Left renal cortex interstitium (tissue), 4 donors: ENCODE data around the gene TBCCD1. TPM values are rescaled to one million over a fixed set of nuclear protein-coding genes. Genes with fewer than 3 reads are reported as not detected.

Source experiments
- DNase-seq, 4 donors: peaks; one replicate each; pipeline ENCODE4 v3.0.0-alpha.2; 2013; ENCODE audit warnings: low read depth in 4 of 4, low spot score in 2 of 4, missing footprints in 1 of 4
- polyA plus RNA-seq, 4 donors: library from polyadenylated mRNA; unstranded; fragments of 120-200 nt; gene quantifications; one replicate each; pipeline ENCODE4 v1.2.1, GENCODE V29; 2013; ENCODE audit not compliant: insufficient read length in 4 of 4

The TBCCD1 gene
- polyA plus RNA-seq, 4 donors, result 19.1 to 22.8 (median 21.2) TPM

DNA sequence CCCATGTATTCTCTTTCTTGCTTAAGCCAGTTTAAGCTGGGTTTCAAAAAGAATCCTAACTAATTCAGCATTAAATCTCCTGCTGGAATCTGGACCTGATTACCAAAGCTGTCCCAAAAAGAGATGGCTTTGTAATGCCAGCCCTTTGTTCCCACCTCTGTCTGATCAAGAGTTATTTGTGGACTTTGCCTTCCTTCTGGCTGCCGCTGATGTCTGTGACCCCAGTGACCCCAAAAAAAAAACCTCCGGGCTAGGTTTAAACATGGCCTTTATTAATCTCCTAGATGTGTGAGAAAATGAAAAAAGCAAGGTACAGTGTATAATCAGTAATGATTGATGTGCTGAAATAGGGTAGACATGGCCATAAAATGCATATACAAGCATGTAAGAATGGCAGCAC lies 43.7 kb downstream of the TBCCD1 start:
- no peak for DNase-seq

- no peak for DNase-seq
These were observed 44.1 kb downstream of the TBCCD1 start for GRCh38 chr3:186523022-186523421.

- no peak for DNase-seq
These were observed 45.9 kb downstream of the TBCCD1 start for GRCh38 chr3:186520957-186521842.

- no peak for DNase-seq
These were observed 46.7 kb downstream of the TBCCD1 start for GRCh38 chr3:186520431-186520830.

DNA sequence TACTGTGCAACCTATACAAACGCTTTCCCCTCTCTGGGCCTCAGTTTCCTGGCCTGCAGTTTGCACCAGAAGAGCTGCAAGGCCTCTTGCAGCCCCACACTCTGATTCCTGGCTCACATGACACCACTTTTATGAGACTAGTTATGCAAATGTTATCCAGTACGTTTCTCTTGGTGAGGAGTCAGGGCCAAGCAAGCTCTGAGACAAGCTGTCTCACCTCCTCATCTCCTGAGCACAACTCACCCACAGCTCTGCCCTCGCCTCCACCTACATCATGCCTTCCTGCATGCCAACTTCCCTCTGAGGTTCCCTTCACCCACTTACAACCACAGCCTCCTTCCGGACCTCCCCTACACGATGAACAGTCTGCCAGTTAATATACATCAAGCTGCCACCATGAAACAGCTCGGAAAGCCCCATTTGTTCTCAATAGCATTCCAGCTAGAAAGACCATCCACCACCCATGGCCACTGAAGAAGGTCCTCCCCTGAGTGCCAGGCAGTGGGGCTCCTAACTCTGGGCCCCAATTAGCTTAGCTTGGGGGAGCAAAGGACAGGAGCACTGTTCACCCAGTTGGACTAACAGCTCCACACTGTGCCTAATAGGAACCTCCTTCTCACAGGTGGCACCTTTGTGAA lies 48.0 kb downstream of the TBCCD1 start:
- DNase-seq, result no peak

DNA sequence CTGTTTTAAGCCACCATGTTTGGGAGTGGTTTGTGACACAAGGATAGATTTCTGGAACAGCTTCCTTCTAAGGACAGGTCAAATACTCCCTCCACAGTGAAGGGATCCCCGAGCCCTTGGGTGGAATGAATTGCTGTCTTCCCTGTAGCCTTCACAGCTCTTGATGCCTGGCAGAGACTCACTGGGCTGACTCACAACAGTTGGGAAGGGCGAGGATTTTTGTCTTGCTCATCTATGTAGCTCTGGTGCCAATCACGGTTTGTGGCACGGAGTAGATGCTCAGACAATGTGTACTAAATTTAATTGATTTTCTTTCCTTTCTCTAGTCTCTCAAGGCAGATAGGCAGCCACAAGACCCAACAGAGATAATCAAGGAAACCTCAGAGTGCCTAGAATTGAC lies 49.9 kb downstream of the TBCCD1 start:
- DNase-seq, result no peak

- DNase-seq, result no peak
These were observed 50.5 kb downstream of the TBCCD1 start for GRCh38 chr3:186516646-186517045.

DNA sequence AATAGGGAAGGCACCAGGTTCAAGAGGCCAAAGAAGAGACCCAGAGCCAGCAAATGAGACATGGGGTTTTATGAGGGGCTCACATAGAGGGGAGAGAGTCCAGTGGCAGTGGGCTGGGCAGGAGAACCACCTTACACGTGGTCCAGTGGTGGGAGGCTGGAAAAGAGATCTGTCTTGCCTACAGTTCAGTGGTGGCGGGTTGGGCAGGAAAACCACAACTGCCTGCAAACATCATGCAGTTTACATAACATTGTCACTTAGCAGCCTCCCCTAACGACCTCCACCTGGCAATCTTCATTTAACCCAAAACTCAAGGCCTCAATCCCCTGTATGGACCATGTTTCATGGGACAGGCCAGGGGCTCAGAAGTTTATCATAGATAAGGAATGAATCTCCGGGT lies 52.0 kb downstream of the TBCCD1 start:
- DNase-seq, result no peak

DNA sequence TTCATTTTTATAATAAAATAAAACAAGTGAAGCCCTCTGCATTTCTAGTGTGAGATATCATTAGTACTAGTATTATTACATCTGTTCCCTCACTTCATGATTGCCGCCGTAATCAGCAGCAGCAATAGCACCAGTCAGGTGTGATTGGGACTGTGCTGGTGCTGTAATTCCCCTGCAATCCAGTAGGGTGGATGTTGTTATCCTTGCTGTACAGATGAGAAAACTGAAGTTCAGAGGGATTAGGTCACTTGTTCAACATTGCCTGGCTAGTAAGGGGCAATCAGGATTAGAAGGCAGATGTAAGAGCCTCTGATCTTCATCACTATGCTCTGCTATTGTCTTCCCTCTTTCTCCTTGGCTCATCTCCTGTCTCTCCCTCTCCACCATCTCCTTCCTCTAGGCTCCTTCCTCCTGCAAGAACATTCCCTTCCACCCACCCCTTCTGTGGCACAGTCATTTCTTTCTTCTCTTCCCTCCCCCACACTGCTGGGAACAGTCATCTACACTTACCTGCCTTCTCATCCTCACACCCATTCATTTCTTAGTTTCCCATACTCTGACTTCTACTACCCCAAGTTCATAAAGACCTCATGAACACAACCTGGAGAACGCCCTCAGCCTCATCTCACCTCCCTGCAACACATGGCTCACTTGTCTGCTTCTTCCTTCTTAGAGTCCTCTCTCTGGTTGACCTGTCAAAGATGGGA lies 52.7 kb downstream of the TBCCD1 start:
- no peak for DNase-seq

GRCh38 chr3:186513386-186513785 lies 53.8 kb downstream of the TBCCD1 start:
- no peak for DNase-seq

GRCh38 chr3:186512570-186513302 lies 54.4 kb downstream of the TBCCD1 start:
- DNase-seq, result no peak

DNA sequence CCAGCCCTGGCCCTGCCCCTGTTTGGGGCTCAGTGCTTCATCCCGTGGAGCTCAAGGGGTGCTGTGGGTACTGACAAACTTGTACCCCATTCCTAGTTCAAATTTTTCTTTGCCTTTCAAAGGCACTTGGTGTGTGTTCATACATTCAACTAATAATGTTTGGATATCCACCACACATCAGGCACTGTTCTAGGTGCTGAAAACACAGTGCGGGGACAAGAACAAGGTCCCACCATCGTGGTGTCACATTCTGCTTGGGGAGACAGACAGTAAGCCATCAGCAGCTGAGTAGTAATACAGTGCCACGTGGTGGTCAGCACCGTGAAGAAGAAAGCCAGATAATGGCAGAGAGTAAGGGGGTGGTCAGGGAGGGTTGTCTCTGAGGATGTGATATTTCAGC lies 55.4 kb downstream of the TBCCD1 start:
- no peak for DNase-seq

- DNase-seq, result no peak
These were observed 55.9 kb downstream of the TBCCD1 start for GRCh38 chr3:186511245-186511644.

DNA sequence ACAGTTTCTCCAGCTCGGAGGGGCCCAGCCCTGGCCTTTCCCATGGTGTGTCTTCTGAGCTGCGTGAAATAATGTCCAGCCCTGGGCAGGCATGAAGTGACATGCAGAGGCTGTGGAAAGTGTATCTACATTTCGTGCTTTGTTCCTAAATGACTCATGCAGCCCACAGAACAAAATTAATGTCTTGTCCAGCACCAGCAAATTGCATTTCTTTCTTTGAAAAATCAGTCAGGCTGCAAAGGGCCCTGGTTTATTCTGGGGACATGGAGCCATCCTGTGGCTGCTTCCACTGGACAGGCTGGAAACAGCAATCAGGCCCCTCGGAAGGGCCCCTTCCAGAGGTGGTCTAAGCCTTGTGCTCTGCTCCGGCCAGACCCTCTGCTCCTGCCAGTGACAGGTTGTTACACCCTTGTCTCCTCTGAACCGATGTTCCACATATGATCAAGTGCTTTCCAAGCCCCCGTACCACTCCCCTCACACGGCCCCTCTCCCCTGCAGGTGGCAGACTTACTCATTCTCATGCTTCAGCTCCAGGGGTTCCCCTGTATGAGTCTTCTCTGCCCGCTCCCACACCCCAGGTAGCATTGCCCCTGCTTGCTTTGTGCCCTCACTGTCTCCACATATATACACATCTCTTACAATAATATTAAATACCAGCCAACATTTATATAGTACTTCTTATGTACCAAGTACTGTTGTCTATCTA lies 56.6 kb downstream of the TBCCD1 start:
- no peak for DNase-seq

GRCh38 chr3:186509423-186509822 lies 57.7 kb downstream of the TBCCD1 start:
- no peak for DNase-seq

GRCh38 chr3:186506857-186507256 lies 60.3 kb downstream of the TBCCD1 start:
- no peak for DNase-seq

GRCh38 chr3:186506191-186506739 lies 60.9 kb downstream of the TBCCD1 start:
- DNase-seq, result no peak

DNA sequence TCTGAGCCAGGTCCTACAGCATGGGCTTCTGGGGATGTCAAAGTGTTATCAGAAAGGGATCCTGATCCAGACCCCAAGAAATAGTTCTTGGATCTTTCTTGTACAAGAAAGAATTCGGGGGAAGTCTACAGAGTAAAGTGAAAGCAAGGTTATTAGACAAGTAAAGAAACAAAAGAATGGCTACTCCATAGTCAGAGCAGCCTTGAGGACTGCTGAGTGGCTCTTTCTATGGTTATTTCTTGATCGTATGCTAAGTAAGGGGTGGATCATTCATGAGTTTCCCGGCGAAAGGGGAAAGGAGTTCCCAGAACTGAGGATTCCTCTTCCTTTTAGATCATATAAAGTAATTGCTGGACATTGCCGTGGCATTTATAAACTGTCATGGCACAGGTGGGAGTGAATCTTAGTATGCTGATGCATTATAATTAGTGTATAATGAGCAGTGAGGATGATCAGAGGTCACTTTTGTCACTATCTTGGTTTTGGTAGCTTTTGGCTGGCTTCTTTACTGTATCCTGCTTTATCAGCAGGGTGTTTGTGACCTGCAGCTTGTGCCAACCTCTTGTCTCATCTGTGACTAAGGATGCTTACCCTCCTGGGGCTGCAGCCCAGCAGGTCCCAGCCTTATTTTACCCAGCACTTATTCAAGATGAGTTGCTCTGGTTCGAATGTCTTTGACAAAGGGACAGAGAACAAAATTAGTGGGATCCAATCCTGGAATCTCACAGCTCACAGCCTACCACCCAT lies 64.0 kb downstream of the TBCCD1 start:
- no peak for DNase-seq
